Measurements from ENCODE around the gene RUBCN.
"Not testable (repeated sequence)": the region's sequence is repeated elsewhere in the genome, so short reads cannot be mapped to it uniquely, and the experiment has no call there.

RUBCN gene

DNA sequence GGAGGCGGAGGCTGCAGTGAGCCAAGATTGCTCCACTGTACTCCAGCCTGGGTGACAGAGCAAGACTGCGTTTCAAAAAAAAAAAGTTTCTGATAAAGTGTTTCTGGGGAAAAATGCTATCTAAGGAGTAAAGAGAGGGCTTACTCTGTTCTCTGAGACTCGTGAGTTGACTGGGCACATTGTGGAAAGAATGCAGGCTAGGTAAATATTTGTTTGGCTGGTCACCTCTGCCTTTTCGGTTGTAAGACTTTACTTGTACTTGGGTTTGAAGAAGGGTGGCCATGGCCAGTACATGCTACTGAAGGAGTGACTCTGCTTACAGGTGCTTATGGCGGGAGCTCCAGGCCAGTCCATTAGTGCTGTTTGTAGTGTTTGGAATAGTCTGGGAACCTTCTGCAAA lies 68.7 kb downstream of the RUBCN start:
- no peaks in the 10 kb centered on the region for H3K4me1 ChIP-seq (ENCODE audit: control insufficient read depth, insufficient read depth, low read length)
- H3K9me3 ChIP-seq (ENCODE audit: control insufficient read depth, insufficient read depth, low read depth, low read length): no peaks in the 10 kb centered on the region
- peaks cover 7% of the 10 kb centered on the region; the same call in 1 of the 2 replicates for H3K36me3 ChIP-seq (ENCODE audit: control insufficient read depth, insufficient read depth, low read length)
- no peak overlapping the region for H3K4me3 ChIP-seq (ENCODE audit: low read depth, low read length)
- H3K27ac ChIP-seq (ENCODE audit: low read depth, low read length): no peak overlapping the region
- no peak overlapping the region for H3K9ac ChIP-seq (ENCODE audit: low read length)
- peaks cover 5% of the 10 kb centered on the region; the same call in 1 of the 2 replicates for H3K27me3 ChIP-seq (ENCODE audit: control insufficient read depth, insufficient read depth, low read length)

DNA sequence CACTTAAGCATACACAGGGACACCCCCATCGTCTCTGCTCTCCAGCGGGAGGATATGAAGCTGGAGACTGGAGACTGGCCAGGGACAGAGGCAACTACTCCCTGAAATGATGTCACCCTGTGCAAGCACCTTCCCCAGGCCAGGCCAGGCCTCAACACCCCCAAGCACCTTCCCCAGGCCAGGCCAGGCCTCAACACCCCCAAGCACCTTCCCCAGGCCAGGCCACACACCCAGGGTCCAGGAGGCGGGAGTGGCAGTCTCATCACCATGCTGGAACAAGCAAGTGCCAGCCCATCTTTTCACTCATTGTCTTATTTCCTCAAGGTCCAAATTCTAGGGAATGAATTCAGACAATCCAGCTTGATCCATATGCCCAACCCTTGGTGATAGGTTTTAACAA lies 69.4 kb downstream of the RUBCN start:
- not testable (repeated sequence) for H3K4me1 ChIP-seq (ENCODE audit: control insufficient read depth, insufficient read depth, low read length); H3K27me3 ChIP-seq (ENCODE audit: control insufficient read depth, insufficient read depth, low read length); H3K27ac ChIP-seq (ENCODE audit: low read depth, low read length)

DNA sequence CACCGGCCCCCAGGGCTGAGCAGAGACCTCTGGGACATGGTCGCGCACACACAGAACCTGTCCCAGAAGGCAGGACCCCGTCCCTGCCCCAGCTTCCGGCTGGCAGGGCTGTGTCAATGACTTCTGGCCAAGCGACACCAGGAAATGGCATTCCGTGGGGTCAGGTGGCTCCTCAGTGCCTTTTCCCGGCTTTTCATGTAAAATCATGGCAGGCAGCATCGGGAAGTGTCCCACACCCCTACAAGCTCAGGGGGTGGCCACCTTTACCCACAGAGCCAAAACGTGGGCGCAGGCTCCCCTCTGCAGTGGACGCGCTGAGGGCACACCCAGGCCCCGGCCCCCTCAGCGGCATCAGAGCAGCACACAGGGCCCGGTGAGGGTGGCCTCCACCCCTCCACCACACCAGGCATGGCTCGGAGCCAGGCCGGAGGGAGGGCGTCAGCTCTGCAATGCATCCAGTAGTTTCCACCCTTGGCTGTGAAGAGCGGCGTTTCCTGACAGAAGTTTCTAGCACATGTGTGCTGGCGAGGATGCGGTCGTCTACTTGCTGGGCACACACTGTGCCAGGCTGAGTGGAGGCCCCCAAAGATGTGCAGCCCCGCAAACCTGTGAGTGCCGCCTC lies 70.4 kb downstream of the RUBCN start:
- H3K27ac ChIP-seq (ENCODE audit: low read depth, low read length); H3K9ac ChIP-seq (ENCODE audit: low read length): not testable (repeated sequence)

More for the DNA sequence above, 69.4 kb downstream of the RUBCN start:
- H3K36me3 ChIP-seq (ENCODE audit: control insufficient read depth, insufficient read depth, low read length); H3K9me3 ChIP-seq (ENCODE audit: control insufficient read depth, insufficient read depth, low read depth, low read length); H3K4me3 ChIP-seq (ENCODE audit: low read depth, low read length); H3K9ac ChIP-seq (ENCODE audit: low read length): not testable (repeated sequence)

DNA sequence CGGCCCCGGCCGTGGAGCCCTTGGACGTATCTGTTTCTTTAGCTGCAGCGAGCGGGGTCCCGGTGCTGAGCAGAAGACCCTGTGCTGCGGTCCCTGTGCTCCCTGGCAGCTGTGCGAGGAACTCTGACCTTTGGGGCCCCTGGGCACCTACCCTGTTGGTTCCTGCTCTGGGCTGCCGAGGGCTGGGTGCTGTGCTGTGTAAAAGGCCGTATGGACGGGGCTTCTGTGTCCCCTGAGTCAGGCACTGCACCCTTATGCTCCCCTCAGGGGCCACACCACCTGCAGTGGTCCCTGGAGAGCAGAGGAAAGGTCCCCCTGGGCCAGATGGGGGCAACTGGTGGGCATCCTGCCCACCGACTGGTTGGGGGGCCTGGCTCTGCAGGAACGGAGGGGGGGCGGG lies 71.2 kb downstream of the RUBCN start:
- H3K4me1 ChIP-seq (ENCODE audit: control insufficient read depth, insufficient read depth, low read length); H3K9ac ChIP-seq (ENCODE audit: low read length); H3K27ac ChIP-seq (ENCODE audit: low read depth, low read length); H3K4me3 ChIP-seq (ENCODE audit: low read depth, low read length); H3K9me3 ChIP-seq (ENCODE audit: control insufficient read depth, insufficient read depth, low read depth, low read length); H3K27me3 ChIP-seq (ENCODE audit: control insufficient read depth, insufficient read depth, low read length); H3K36me3 ChIP-seq (ENCODE audit: control insufficient read depth, insufficient read depth, low read length): not testable (repeated sequence)

More for the DNA sequence above, 70.4 kb downstream of the RUBCN start:
- H3K27me3 ChIP-seq (ENCODE audit: control insufficient read depth, insufficient read depth, low read length); H3K36me3 ChIP-seq (ENCODE audit: control insufficient read depth, insufficient read depth, low read length); H3K9me3 ChIP-seq (ENCODE audit: control insufficient read depth, insufficient read depth, low read depth, low read length); H3K4me1 ChIP-seq (ENCODE audit: control insufficient read depth, insufficient read depth, low read length); H3K4me3 ChIP-seq (ENCODE audit: low read depth, low read length): not testable (repeated sequence)

DNA sequence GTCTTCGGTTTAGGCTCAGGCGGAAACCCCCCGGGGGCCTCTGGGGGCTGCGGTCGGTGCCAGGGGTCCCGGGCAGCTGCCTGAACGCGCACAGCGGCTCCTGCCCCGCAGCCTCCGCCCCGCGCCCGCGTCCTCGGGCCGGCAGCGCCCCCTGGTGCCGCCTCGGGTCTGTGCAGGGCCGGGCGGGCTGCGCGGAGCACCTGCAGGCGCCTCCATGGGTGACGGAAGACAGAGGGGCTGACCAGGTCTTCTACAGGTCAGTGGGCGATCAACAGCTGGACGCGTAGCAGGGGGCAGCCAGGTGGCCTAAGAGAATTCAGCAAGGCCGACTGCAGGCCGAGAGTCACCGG lies 71.6 kb downstream of the RUBCN start:
- H3K36me3 ChIP-seq (ENCODE audit: control insufficient read depth, insufficient read depth, low read length); H3K4me1 ChIP-seq (ENCODE audit: control insufficient read depth, insufficient read depth, low read length); H3K27ac ChIP-seq (ENCODE audit: low read depth, low read length); H3K9ac ChIP-seq (ENCODE audit: low read length); H3K27me3 ChIP-seq (ENCODE audit: control insufficient read depth, insufficient read depth, low read length); H3K9me3 ChIP-seq (ENCODE audit: control insufficient read depth, insufficient read depth, low read depth, low read length): not testable (repeated sequence)
- H3K4me3 ChIP-seq (ENCODE audit: low read depth, low read length): peak overlapping the region; percentile 53

DNA sequence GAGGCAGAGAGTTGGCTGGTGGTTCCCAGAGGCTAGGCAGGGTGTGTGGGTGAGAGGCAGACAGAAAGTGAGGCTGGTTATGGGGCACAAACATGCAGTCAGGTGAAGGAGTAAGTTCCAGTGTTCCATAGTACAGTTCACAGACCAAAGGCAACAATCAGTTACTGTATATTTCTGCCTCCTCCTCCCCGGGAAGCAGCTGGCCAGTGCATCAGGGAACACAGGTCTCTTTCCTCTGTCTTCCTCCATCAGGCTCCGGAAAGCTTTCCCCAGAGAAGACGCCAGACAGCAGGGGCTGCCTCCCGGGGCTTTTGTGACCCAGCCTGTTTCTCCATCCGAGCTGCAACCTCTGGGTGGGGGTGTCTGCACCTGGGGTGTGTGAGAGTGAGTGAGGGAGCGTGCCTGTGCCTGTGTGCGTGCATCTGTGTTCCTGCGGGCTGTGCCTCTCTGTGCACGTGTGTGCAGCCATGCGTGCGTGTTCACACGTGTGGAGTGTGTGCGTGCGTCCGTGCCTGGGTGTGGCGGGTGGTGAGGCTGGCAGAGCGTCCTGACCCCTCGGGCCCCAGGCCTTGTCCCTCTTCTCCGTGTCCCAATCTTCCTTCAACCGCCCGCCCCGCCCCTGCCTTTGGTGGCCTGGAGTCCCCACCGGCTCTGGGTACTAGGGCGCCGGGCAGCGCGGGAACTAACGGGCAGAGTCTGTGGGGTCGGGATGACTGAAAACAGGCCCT lies 72.1 kb downstream of the RUBCN start:
- not testable (repeated sequence) for H3K9me3 ChIP-seq (ENCODE audit: control insufficient read depth, insufficient read depth, low read depth, low read length); H3K4me1 ChIP-seq (ENCODE audit: control insufficient read depth, insufficient read depth, low read length); H3K27ac ChIP-seq (ENCODE audit: low read depth, low read length); H3K27me3 ChIP-seq (ENCODE audit: control insufficient read depth, insufficient read depth, low read length); H3K36me3 ChIP-seq (ENCODE audit: control insufficient read depth, insufficient read depth, low read length); H3K9ac ChIP-seq (ENCODE audit: low read length)
- H3K4me3 ChIP-seq (ENCODE audit: low read depth, low read length): peak overlapping the region; percentile 53

DNA sequence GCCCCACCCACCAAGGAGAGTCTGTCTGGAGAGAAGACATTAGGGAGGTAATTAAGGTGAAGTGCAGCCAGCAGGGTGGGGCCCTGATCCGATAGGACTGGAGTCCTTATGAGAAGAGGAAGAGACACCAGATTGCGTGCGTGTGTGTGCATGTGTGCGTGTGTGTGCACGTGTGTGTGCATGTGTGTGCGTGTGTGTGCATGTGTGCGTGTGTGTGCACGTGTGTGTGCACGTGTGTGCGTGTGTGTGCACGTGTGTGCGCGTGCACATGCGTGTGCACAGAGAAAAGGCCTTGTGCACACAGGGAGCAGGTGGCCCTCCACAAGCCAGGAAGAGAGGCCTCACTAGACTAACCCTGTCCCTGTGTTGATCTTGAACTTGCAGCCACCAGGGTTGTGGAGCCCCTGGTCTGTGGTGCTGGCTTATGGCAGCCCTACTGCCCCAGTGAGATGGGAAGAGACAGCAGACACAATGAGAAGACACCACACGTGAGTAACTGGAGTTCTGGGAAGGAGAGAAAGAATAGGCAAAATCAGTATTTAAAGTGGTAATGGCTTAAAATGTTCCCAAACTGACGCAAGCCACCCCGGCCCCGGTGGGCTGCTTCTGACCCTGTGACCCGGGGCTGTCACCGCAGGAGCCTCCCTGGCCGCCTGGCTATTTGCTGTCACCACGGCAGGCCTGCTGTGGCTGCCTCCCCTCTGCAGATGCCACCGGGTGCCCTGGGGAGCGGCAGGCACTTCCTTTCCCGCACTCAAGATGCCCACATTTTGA lies 73.2 kb downstream of the RUBCN start:
- H3K27ac ChIP-seq (ENCODE audit: low read depth, low read length); H3K4me3 ChIP-seq (ENCODE audit: low read depth, low read length); H3K4me1 ChIP-seq (ENCODE audit: control insufficient read depth, insufficient read depth, low read length); H3K9ac ChIP-seq (ENCODE audit: low read length); H3K27me3 ChIP-seq (ENCODE audit: control insufficient read depth, insufficient read depth, low read length); H3K36me3 ChIP-seq (ENCODE audit: control insufficient read depth, insufficient read depth, low read length); H3K9me3 ChIP-seq (ENCODE audit: control insufficient read depth, insufficient read depth, low read depth, low read length): not testable (repeated sequence)

DNA sequence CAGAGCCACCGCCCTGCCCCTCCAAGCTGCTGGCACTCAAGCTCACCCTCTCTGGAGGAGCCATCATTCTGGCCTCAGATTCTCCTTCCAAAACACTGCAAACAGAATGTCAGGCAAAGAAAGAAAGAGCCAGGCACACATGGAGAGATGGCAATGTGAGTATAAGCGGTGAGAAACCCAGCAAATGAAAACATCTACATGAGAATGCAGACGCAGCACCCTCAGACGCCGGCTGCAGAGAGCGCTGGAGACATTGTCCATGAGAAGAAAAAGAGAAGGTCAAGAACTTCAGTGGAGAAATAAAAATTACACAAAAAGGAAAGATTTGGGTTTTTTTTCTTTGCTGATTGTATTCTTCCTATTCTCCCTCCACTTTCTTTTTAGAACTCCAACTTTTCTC lies 74.4 kb downstream of the RUBCN start:
- H3K36me3 ChIP-seq (ENCODE audit: control insufficient read depth, insufficient read depth, low read length); H3K27me3 ChIP-seq (ENCODE audit: control insufficient read depth, insufficient read depth, low read length); H3K4me1 ChIP-seq (ENCODE audit: control insufficient read depth, insufficient read depth, low read length); H3K9me3 ChIP-seq (ENCODE audit: control insufficient read depth, insufficient read depth, low read depth, low read length); H3K9ac ChIP-seq (ENCODE audit: low read length); H3K27ac ChIP-seq (ENCODE audit: low read depth, low read length); H3K4me3 ChIP-seq (ENCODE audit: low read depth, low read length): not testable (repeated sequence)

DNA sequence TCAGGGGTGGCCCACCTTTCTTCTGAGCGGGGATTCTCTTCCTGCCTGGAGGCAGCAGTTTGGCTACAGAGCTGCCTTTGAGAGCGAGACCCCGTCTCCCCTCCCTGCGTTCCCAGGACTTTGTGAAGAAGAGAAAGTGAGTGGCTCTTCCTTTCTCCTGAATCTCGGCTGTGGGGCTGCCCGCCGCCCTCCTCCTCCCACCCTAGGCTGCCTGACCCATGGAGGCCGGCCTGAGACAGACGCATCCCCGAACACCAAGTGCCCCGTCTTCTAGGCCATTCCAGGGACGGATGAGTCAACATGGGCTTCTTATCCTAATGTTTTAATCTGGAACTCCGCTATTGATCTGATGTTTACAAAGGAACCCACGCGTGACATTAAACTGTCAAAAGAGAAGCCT lies 74.8 kb downstream of the RUBCN start:
- H3K36me3 ChIP-seq (ENCODE audit: control insufficient read depth, insufficient read depth, low read length); H3K9me3 ChIP-seq (ENCODE audit: control insufficient read depth, insufficient read depth, low read depth, low read length); H3K9ac ChIP-seq (ENCODE audit: low read length); H3K27me3 ChIP-seq (ENCODE audit: control insufficient read depth, insufficient read depth, low read length); H3K4me1 ChIP-seq (ENCODE audit: control insufficient read depth, insufficient read depth, low read length); H3K4me3 ChIP-seq (ENCODE audit: low read depth, low read length); H3K27ac ChIP-seq (ENCODE audit: low read depth, low read length): not testable (repeated sequence)

DNA sequence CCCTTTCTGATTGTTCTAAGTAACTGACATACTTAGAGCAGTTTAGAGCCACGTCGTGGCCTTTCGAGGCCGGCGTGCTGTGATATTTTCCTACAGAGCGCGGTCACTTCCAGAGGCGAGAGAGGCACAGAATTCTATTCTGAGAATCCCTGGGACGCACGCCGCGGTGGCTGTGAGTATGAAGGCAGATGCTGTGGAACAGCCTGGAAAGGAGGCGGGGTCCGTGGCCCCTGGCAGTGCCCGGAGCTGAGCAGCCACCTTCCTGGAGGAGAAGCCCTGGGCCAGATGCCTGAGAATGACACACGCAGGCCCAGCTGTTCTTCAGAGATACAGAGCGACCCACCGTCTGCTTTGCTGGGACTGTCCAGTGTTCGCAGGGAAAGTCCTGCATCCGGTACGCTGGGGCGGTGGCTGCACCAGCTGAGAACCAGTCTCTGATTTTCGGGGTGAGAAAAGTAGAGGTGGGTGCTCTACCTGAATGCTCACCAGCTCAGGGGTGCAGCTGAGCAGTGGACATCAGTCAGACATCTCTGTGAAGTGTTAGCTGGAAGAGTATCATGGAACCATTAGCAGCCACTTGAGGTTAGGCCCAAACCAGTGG lies 75.4 kb downstream of the RUBCN start:
- not testable (repeated sequence) for H3K36me3 ChIP-seq (ENCODE audit: control insufficient read depth, insufficient read depth, low read length); H3K27ac ChIP-seq (ENCODE audit: low read depth, low read length); H3K27me3 ChIP-seq (ENCODE audit: control insufficient read depth, insufficient read depth, low read length); H3K9me3 ChIP-seq (ENCODE audit: control insufficient read depth, insufficient read depth, low read depth, low read length); H3K4me1 ChIP-seq (ENCODE audit: control insufficient read depth, insufficient read depth, low read length); H3K4me3 ChIP-seq (ENCODE audit: low read depth, low read length); H3K9ac ChIP-seq (ENCODE audit: low read length)

DNA sequence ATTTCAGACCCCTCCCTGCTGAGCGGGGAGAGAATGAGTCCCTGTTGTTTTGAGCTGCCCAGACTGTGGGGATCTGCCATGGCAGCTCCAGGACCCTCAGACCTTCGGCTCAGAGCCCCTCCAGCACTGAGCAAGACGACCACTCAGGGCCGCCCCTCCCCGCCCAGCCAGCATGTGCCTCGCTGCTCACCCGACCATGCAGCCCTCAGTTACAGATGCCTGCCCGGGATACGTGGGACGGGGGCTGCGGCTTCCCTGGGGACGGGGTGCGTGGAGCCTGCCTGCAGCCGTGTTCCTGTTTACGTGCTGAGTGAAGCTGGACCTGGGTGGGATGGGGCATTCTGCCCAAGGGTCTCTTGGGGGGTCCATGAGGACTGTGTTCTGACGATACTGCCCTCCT lies 77.0 kb downstream of the RUBCN start:
- not testable (repeated sequence) for H3K9me3 ChIP-seq (ENCODE audit: control insufficient read depth, insufficient read depth, low read depth, low read length); H3K4me3 ChIP-seq (ENCODE audit: low read depth, low read length); H3K27ac ChIP-seq (ENCODE audit: low read depth, low read length); H3K27me3 ChIP-seq (ENCODE audit: control insufficient read depth, insufficient read depth, low read length); H3K4me1 ChIP-seq (ENCODE audit: control insufficient read depth, insufficient read depth, low read length); H3K36me3 ChIP-seq (ENCODE audit: control insufficient read depth, insufficient read depth, low read length); H3K9ac ChIP-seq (ENCODE audit: low read length)

All from HUES6 (cell line).